ENCODE data around the gene MYOZ3. TPM values are rescaled to one million over a fixed set of nuclear protein-coding genes. Genes with fewer than 3 reads are reported as not detected.

MYOZ3 gene
- total RNA-seq, 1 experiment from 2014 or later, result 1.7 TPM

- ATAC-seq (no peak), DNase-seq (ENCODE audit: low read depth, low spot score) (no peak)
- no TSS peak for BruUV-seq (replicated peaks)
- ChIA-PET CTCF (interaction anchor here (0.5 kb wide), 1 partner anchor 21 kb away, joined by 6 read pairs; no protein-coding TSS in a partner anchor), POLR2A (interaction anchor here (1.0 kb wide), 1 partner anchor 158 kb away, joined by 3 read pairs; no protein-coding TSS in a partner anchor)
- H3K9me3 ChIP-seq (ENCODE audit: control insufficient read depth, insufficient read depth, low read depth, low read length), result no peaks in the 10 kb centered on the region
- peaks cover 45% of the 10 kb centered on the region for H3K4me1 ChIP-seq (ENCODE audit: control insufficient read depth, insufficient read depth, low read length)
- H3K27ac ChIP-seq (ENCODE audit: low read length), result peak overlapping the region; percentile 81
- TF ChIP-seq TCF7L2 (IDR thresholded peaks at IDR 0.05; ENCODE audit: low read depth, low read length) (no peak), SIN3A (IDR thresholded peaks at IDR 0.05; ENCODE audit: borderline replicate concordance, insufficient read depth, low read depth, low read length) (no peak), REST (IDR thresholded peaks at IDR 0.05; ENCODE audit: insufficient read depth in 1 of 2, low read depth in 2 of 2, low read length in 1 of 2) (no peak), POLR2AphosphoS5 (IDR thresholded peaks at IDR 0.05; ENCODE audit: low read depth, low read length) (no peak), CTCF (IDR thresholded peaks at IDR 0.05) (no peak)
- intact Hi-C loops (cut with micrococcal nuclease; ENCODE audit: unreplicated experiment), result no loop called here
- no peak overlapping the region for H3K4me3 ChIP-seq (ENCODE audit: low read depth in 2 of 2, low read length in 2 of 2)
- H3K27me3 ChIP-seq (ENCODE audit: control insufficient read depth, insufficient read depth, low read length), result no peaks in the 10 kb centered on the region
- H3K36me3 ChIP-seq (ENCODE audit: control insufficient read depth, insufficient read depth, low read length), result no peaks in the 10 kb centered on the region; the same call in 1 of the 2 replicates
- in situ Hi-C loops (cut with HindIII; ENCODE audit: low pct_unique_long_range_greater_than_20kb, low sequenced_read_pairs), result no loop called here
Measured at GRCh38 chr5:150623152-150623877, 37.7 kb upstream of the MYOZ3 start.

GRCh38 chr5:150623878-150624216 is 37.2 kb upstream of the MYOZ3 start:
- H3K9me3 ChIP-seq (ENCODE audit: control insufficient read depth, insufficient read depth, low read depth, low read length), result no peaks in the 10 kb centered on the region
- ChIA-PET POLR2A (interaction anchor here (1.0 kb wide), 1 partner anchor 157 kb away, joined by 3 read pairs; no protein-coding TSS in a partner anchor), CTCF (no interaction called here)
- DNase-seq (ENCODE audit: low read depth, low spot score), result no peak
- H3K4me1 ChIP-seq (ENCODE audit: control insufficient read depth, insufficient read depth, low read length), result peaks cover 50% of the 10 kb centered on the region
- no peaks in the 10 kb centered on the region; the same call in 1 of the 2 replicates for H3K36me3 ChIP-seq (ENCODE audit: control insufficient read depth, insufficient read depth, low read length)
- no peak for ATAC-seq
- TF ChIP-seq CTCF (IDR thresholded peaks at IDR 0.05) (no peak), SIN3A (IDR thresholded peaks at IDR 0.05; ENCODE audit: borderline replicate concordance, insufficient read depth, low read depth, low read length) (no peak), POLR2AphosphoS5 (IDR thresholded peaks at IDR 0.05; ENCODE audit: low read depth, low read length) (no peak), TCF7L2 (IDR thresholded peaks at IDR 0.05; ENCODE audit: low read depth, low read length) (no peak), REST (IDR thresholded peaks at IDR 0.05; ENCODE audit: insufficient read depth in 1 of 2, low read depth in 2 of 2, low read length in 1 of 2) (no peak)
- no peaks in the 10 kb centered on the region for H3K27me3 ChIP-seq (ENCODE audit: control insufficient read depth, insufficient read depth, low read length)
- intact Hi-C loops (cut with micrococcal nuclease; ENCODE audit: unreplicated experiment), result no loop called here
- in situ Hi-C loops (cut with HindIII; ENCODE audit: low pct_unique_long_range_greater_than_20kb, low sequenced_read_pairs), result no loop called here
- peak overlapping the region; percentile 81 for H3K27ac ChIP-seq (ENCODE audit: low read length)
- BruUV-seq (replicated peaks), result no TSS peak
- H3K4me3 ChIP-seq (ENCODE audit: low read depth in 2 of 2, low read length in 2 of 2), result peak overlapping the region in 1 of 2 experiments; percentile 34; a peak in 2 of 4 replicates
